Midbrain (tissue), 1 donor: ENCODE measurements around the gene CMIP.

Experiments
- DNase-seq: peaks from one replicate; lab custom pipeline; 2025; lab: John Stamatoyannopoulos, UW

CMIP gene

GRCh38 chr16:81748476-81749198, 304.0 kb downstream of the CMIP start:
- no peak for DNase-seq

- no peak for DNase-seq
These were observed 307.7 kb downstream of the CMIP start for GRCh38 chr16:81752225-81752875.

- DNase-seq: no peak
These were observed 308.2 kb downstream of the CMIP start for GRCh38 chr16:81752876-81753227.

GRCh38 chr16:81754858-81755257, 310.2 kb downstream of the CMIP start:
- DNase-seq: no peak

- no peak for DNase-seq
These were observed 311.5 kb downstream of the CMIP start for GRCh38 chr16:81755915-81756614.

GRCh38 chr16:81756615-81757356, 312.2 kb downstream of the CMIP start:
- DNase-seq: no peak

GRCh38 chr16:81758376-81758775, 313.8 kb downstream of the CMIP start:
- DNase-seq: no peak
